ENCODE data around the gene OLFM1.

OLFM1 gene

DNA sequence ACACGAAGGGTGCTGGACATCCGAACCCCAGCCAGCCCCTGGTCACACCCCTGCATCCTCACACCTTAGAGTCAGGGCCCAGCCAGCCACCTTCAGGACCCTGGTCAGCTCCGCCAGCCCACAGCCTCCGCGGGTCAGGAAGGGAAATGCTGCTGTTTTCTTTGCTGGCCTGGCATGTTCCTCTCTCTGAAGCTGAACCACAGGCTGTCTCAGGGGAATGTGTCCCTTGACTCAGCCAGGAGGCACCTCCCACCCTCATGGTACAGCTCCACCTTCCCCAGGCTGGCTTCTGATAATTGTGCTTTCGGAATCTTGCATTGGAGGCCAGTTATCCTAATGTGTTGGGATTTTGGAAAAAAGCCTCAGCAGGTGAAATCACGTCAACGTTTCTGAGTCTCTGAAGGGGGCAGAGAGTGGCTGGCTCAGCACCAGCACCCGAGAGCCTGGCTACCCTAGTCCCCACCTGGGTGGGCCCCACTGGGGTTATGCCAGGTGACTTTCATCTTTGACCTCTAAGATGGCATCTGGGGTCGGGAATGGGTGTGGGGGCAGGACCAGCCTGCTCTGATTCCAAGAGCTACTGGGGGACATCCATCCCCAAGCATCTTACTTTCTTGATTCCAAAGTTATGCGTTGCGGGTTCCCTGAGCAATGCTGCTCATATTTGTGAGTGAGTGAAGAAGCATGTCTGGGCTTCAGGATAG lies 9.8 kb upstream of the OLFM1 start:
- peak; percentile 50 for DNase-seq

DNA sequence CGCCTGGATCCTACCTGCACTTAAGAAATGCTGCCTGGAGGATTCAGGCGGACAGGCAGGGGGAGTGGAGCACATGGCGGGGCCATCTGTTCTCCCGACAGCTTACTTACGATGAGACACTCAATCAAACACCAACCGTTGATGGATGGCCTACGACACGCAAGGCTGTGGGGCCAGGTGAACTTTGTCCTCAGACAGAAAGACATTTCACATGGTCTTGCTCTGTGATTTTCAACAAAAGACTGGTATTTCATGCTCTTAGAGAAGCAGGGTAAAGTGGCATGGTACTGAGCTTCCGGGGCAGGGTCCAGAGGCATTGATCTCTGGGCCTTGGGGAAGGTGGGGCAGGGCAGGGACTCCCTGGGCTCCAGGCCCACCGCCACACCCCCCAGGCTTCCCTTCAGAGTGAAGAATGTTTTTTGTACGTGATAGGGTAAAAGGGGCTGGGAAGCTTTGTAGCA lies 9.1 kb upstream of the OLFM1 start:
- DNase-seq, result peak; percentile 25

DNA sequence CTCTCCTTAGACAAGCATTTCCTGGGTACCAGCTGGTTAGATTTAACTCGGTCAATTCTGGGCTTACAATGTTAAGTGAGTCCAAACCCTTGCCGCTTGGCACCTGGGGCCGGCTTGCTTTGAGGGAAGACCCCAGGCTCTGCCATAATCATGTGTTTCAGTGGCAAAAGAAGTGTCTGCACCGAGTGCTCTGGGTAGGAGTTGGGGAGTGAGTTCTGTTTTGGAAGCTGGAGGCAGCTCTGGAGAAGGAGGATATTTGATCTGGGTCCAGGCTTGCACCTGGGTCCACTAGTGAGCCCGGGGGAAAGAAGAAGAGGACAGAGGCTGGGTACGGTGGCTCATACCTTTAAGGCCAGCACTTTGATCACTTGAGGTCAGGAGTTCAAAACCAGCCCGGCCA lies 8.4 kb upstream of the OLFM1 start:
- DNase-seq, result peak; percentile 5

DNA sequence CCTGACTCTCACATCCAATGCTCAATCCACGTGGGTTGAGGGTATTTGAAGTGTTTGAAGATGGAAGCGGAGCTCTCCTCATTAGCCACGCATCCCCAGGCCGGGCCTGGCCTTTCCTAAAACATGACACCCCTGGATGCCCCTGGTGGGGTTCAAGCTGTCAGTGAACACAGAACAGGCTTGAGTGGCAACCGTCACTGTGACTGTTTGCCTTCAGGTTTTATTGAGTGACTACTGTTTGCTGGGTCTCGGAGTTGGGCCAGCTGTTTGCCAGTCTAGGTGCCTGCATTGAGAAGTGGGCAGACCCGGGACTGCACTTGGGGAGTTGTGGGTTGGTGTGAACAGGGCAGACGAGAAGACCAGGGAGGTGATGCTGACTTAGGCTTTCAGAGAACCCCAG lies 7.8 kb upstream of the OLFM1 start:
- DNase-seq, result peak; percentile 61

DNA sequence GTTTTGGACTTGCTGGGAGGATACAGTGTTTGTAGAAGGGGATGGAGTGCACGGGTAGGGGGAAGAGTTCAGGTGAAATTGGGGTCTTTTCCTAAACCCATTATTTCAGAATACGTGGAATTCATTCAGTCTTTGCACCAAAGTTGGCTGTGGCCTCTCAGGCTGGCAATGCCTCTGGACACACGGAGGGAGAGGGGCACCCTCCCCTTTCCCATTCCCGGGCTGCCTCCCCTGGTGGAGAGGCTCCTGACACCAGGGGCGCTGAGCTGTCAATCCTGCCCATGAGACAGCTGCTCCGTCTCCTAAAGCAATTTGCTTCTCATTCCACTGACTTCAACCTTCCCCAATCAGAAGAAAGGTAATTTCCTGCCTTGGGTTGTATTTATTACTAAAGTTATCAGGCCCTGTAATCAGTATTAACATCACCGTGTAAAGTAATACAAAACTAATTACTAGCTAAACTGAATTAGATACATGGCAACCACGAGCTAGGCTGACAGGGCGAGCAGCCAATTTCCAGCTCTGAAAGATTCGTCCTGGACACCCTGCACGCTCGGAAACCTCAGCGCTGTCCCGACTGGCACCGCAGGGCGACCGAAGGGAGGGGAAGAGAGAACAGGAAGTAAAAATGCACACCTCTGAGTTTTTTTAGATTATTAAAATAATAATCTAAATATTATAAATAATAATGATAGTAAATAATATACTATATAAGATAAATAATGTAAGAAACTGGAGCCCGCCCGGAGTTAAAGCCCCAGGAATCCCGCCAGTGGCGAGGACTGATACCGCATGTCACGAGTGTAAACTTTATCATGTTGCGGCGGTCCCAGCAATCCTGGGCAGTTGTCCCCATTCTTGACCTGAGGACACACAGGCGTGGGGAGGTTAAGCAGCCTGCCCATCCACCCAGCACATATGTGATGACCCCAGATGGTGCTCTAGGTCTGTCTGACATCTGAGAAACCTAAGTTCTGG lies 6.9 kb upstream of the OLFM1 start:
- DNase-seq, result peak; percentile 34

DNA sequence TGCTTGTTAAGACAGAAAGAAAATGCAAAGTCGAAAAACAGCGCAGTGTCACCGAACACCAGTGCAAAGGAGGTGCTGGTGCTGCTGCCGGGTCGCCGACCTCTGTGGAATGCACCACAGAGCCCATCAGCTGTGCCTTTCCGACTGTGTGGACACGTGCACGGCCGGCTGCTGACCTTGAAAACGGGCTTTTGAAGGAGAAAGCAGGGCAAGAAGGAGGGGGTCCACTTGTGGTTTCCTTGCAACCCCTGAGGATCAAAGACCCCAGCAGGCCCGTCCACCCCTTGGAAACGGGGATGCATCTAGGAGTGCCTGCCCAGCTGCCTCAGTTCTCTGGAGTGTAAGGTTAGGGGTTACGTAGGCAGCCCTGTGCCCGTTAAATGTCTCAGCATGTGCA lies 6.2 kb upstream of the OLFM1 start:
- no peak for DNase-seq

DNA sequence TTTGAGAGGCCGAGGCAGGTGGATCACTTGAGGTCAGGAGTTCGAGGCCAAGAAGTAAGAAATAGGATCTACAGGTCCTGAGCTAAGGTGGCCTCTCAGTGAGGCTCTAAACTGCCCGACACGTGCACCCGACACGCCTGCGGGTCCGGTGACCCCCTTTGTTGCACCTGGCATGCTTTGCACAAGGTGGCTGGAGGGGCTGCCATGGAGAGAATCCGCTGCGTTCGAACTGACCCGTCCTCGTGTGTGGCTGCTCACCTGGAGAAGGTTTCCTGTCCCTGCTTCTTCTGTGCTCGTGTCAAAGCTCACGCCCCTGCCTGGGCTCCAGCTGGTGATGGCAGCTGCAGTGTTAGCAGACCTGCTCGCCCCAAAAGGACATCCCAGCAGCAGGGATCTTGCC lies 5.7 kb upstream of the OLFM1 start:
- DNase-seq, result no peak

DNA sequence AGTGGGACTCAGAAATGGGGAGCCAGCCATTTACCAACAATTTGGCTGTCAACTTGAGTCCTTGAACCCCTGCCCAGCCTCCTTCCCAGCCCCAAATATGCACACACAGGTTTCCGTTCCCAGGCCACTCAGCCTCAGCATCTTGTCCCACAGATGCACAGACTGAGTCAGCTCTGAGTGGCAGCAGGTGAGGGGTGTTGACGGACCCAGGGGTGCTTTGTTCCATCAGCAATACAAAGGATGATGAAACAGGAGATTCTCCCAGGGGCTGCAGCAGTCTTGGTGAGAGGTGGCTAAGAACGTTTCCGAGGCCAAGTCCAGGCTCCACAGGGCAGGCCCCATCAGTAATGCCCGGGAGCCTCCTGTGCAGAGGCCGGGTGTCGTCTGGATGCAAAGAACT lies 4.9 kb upstream of the OLFM1 start:
- no peak for DNase-seq

DNA sequence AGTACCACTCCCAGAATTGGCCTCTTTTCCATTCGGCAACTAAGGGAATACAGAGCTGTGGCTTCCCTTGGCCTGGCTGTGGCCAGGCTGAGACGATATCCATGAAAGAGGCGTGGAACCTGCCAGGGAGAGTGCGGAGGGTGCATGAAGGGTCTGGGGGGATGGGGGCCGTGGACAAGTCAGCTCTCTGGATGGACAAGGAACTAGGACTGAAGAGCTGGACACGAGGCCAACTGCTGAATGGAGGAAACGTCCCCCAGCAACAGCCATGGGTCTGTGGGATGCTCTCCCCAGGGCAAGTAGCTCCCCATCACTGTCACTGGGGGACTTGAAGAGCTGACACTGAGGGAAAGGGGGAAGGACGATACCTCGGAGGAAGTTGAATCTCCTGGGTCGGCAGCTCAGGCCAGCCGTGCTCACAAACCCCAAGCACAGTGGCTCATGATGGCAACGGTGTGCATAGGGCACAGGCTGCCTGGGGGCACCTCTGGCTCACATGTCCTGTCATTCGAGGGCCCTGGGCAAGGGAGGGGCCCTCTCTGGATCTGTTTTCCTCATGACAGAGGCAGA lies 4.1 kb upstream of the OLFM1 start:
- DNase-seq, result no peak

DNA sequence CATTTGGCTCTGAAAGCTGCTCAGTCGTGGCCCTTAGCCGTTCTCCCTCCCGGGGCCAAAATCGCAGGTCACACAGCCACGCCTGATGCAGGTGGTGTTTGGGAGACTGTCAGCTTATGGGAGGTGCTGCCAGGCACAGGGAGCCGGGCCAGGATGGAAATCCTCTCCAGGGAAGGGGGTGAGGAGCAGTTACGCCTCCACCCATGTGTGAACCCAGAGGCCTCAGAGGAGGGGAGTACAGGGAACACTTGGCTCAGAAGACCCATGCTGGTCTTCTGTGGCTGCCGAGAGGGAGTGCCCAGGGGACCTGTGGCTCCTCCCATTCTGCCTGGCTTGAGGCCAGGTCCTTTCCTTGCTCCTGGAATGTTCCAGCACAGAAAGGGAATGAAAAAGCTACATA lies 3.6 kb upstream of the OLFM1 start:
- DNase-seq, result no peak

DNA sequence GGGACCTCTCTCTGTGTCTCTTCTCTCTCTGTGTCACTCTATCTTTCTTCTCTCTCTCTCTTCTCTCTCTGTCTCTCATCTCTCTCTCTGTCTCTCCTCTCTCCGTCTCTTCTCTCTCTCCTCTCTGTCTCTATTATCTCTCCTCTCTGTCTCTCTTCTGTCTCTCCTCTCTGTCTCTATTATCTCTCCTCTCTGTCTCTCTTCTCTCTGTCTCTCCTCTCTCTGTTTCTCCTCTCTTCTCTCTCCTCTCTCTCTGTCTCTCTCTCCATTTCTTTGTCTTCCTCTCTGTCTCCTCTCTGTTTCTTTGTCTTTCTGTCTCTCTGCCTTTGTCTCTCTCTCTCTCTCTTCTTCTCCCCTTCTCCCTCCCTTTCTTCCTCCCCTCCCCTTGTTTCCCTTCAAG lies 3.2 kb upstream of the OLFM1 start:
- no peak for DNase-seq

DNA sequence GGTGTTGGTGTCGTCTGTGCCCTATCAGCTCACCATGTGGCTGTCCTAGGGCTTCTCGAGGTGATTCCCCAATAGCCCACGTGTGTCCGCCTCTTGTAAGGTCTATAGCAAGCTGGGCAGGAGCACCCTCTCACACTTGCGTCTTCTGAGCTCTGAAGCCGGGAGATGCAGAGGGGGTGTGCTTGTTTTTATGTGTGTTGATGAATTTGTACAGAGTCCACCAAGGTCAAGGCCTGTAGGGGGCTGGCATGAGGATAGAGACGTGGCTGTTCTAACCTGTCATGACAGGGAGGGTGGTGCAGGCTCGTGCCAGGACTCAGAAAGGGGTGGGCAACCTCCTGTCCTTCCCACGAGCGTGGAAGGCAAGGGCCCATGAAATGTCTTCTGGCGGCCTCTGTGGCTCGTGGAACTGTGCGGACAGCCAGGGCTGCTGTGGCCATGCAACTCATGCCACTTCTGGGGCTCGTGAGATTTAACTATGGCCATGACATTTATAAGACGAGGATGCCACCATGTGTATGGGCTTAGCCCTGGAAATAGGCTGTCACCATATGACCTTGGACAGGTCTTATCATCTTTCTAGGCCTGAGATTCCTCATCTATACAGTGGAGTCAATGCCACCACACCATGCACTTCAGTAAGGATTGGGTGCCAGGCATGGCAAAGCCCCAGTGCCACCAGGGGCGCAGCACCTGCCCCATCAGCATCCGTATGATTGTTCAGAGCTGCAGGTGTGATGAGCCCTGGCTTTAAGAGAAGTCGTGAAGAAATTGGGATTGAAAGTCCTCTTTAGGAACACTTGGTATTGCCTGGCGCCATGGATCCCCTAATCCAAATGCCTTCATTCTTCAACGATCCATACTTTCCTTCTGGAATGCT lies 2.3 kb upstream of the OLFM1 start:
- DNase-seq, result no peak

DNA sequence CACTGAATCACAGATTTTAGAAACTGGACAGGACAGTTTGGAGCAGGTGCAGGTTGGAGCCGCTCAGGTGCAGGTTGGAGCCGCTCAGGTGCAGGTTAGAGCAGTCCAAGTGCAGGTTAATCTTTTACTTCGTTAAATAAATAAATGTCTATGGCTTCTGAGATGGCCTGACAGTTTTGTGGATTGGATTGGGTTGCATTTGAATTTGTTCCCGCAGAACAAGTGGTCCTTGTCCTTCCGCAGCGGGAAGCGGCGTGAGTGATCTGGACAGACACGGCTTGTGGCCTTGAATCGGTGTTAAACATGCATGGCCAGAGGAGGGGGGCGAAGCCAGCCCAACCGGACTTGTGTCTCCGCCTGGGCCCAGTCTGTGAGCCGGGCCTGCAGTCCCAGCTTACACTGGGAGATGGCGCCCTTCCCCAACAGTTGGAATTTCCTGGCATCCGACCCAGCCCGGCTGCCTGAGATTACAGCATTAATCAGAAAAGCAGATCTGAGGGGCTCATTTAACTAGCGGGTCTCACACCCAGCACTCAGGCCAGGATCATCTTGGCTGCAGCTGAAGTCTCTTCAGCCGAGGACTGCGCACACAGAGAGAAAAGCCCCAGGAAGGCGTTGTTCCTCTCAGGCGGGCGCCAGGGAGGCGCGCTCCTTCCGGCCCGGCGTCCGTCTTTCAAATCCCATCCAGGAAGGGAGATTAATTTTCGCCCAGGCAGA lies 1.5 kb upstream of the OLFM1 start:
- no peak for DNase-seq

DNA sequence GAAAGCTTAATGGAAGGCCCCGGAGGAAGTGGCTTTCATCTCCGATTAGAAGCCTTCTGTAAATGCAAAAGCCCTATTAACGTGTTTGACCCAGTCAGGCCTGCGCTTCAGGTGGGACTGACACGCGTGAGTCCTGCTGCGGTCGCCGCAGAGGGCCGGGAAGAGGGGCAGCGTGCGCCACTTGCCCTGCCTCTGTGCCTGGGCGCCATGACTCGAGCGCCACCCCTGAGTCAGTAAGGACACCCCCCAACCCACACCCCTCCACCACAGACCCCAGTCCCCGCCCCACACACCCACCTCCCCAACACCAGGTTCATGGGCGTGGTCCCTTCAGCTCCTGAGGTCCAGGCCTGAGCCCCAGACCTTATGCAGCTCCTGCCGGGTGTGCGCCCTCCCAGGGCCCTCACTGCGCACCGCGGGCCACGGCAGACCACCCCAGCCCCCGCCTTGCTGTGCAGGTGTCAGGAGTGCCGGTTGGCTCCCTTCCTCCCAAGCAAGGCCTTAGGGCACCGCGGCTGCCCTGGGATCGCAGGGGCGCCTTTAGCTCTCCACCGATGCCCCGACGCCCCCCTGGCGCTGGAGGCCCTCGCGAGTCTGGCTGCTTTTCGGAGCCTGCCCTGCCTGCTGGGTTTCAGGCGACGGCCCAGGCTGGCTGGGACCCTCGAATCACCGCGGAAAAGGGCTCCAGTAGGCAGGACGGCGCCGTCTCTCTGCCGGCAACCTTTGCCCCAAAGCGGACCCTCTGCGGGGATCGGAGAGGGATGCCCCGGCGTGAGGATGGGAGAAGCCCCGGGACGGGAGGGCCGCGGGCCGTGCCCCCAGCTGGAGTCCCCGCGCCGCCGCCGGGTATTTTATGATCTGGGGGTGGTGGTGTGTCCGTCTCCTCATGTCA lies 625 bp upstream of the OLFM1 start:
- DNase-seq, result no peak

DNA sequence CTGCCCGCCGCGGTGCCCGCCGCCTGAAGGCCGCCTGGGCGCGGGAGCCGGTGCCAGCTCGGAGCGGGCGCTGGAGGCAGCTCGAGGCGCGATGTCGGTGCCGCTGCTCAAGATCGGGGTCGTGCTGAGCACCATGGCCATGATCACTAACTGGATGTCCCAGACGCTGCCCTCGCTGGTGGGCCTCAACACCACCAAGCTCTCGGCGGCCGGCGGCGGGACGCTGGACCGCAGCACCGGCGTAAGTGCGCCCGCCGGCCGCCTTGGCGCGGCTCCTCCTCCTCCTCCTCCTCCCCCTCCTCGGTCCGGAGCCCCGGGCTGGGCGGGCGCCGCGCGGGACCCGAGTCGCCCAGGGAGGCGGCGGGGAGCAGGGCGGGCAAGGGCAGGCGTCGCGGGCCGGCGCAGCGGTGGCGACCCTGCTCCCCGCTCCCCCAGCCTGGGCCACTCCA lies 455 bp downstream of the OLFM1 start:
- no peak for DNase-seq

DNA sequence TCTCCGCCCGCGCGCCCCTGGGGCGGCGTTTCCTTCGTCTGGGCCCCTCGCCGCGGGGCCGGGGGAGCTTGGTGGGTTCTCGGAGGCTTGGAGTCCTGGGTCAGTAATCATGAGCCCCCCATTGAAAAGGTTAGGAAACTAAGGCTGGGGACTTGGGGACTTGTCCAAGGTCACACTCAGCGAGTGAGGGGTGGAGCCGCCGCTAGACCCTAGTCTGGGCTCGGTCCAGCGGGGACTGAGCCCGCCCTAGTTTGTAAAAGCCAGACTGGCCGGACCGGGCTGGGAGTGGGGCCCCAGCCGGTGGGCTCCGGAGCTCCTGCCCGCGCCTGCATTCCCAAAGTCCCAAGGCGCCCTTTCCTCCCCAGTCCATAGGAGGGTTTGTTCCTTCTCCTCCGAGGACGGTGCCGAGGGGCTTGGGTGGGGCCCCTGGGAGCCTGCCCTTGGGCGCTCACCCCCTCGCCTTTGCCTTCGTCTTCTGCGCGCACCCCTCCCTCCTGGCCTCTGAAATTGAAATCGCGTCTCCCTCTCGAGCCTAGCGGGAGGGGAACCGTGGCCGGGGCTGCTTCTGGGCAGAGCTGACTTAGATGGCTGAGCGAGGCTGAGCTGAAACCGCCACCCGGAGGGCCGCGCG lies 995 bp downstream of the OLFM1 start:
- DNase-seq, result no peak

DNA sequence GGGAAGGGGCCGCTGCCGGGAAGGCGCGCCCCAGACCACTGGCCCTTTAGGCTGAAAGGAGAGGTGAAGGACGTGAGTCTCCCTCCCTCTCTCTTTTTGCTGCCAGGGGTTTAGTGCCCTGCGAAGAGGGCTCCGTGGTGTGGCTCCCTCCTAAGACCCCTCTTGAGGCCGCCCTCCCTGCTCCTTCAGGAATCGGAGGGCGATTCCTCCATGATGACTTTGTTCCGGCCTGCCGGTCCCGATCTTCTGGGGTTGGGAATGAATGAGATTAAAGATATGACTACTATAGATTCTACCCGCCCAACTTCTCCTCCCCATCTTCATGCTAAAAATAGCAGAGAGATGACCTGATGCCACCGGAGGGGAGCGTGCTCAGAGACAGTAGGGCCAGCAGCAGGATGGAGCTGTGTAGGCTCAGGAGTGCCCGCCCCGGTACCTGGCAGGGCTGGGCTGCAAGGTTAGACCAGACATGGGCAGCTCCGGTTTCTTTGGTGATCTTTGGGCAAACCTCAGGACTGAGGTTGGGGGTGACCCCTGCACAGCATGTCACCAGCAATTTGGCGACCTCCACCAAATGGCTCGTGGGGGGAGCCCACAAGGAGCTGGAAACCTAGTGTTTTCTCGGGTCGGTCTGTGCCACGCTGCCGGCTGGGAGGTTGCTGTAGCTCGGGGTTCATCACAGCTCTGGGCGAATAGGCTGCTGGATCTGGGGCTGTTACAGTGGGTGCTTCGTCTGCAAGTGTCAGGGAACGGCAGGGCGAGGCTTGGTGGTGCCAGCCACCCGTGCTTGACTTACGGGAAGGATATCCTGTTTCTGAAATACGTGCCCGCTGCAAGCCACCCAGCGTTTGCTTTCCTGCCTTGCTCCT lies 1.7 kb downstream of the OLFM1 start:
- DNase-seq, result no peak

DNA sequence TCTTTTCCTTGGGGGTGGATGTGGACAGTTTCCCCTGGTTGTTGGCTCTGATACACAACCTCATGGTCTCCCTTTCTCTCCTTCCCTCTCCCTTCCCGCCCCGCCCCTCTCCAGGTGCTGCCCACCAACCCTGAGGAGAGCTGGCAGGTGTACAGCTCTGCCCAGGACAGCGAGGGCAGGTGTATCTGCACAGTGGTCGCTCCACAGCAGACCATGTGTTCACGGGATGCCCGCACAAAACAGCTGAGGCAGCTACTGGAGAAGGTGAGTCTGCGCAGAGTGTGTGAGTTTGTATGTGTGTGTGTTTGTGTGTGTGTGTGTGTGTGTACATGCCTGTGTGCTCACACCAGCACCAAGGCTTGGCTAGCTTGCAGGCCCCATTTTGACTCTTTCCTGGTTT lies 2.6 kb downstream of the OLFM1 start:
- no peak for DNase-seq

DNA sequence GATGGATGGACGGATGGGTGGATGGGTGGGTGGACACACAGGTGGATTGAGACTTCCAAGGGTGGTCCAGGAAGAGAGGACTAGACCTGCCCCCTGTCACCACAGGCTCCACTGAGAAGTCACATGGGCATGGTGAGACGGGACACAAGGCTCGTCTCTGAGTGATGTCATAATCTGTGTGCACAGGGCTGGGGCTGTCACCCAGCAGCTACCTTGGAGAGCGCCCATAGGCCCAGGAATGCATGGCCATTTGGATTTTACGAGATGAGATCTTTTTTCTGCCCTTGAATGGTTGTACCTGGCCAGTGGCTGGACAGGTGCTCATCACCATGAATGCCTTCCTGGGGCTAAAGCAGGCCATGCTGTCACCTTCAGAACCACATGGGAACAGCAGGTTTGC lies 3.1 kb downstream of the OLFM1 start:
- no peak for DNase-seq
